Fibroblast of upper back skin (primary cell): ENCODE results near the gene HPGDS.
"Not testable (repeated sequence)": the region's sequence is repeated elsewhere in the genome, so short reads cannot be mapped to it uniquely, and the experiment has no call there.

ENCODE experiments used
- DNase-seq: peaks from one replicate; pipeline ENCODE4 v3.0.0-alpha.2; 2013

Gene HPGDS

DNA sequence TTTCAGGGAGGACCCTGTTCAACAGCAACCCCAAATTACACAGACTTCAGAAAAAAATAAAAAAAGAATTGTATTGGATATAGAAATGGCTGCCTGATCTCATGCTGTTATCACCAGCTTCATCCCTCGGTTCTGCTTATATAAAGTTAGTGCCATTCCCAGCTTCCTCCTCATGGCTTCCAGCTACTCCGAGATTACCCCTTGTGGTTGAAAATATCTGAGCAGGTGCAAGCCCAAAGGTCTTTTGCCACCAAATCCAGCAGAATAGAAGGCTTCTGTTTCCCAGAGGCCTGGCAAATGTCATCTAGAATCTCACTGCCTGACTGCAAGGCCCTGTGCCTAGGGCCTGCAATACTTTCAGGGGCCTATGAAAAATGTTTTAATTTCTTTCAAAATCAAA, 13.8 kb upstream of the HPGDS start:
- DNase-seq, result no peak

DNA sequence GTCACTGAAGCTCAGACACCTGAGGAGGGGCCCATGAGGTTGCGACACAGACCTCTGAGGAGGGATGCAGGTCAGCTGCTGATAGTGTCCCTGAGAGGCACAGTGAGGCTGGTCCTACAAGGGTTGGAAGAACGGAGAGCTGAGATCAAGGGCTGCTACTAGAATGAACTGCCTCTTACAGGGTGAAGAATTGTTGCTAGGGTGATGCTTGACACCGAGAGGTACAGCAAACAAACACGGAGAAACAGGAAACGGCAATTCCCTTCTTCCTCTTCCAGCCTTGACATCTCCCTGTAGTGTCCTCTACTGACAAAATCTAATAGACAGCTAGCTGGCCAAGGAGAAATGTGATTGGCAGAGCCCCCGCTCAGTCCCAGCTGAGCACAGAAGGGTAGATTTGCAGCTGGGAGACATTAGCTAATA, 11.8 kb upstream of the HPGDS start:
- DNase-seq, result no peak

DNA sequence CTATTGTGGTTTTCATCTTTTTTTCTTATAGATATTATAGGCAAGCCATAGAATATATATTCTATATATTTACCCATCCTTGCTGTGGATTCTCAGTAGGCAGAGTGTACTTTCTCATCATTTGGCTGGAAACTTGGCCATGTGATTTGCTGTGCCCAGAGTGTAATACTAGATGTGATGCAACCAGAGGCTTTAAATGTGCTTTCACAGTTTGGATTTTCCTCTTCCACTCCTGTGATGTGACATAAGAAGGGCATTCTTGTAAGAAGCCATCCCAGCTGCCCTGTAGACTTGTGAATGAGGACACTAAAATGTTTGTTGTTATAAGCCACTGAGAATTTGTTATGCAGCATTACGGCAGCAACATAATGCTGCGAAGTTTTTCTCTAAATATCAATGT, 10.4 kb upstream of the HPGDS start:
- no peak for DNase-seq

DNA sequence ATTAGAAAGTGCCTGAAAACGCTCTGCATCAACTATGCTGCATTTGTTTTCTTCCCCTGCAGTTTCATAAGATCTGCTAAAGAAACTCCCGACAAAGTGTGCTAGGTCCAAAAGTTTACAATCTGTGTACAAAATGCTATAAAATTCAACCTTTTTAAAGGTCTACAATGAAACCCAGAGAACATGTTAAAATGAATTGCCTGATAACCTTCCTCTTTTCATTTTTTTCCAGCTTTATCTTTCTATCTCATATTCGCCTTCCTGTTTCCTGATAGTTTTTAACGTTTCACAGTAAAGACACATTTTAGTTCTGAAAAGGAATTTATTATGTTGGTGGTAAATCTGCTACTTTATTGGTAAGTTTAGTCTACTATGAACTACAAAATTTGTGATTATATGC, 9.5 kb upstream of the HPGDS start:
- DNase-seq, result no peak

DNA sequence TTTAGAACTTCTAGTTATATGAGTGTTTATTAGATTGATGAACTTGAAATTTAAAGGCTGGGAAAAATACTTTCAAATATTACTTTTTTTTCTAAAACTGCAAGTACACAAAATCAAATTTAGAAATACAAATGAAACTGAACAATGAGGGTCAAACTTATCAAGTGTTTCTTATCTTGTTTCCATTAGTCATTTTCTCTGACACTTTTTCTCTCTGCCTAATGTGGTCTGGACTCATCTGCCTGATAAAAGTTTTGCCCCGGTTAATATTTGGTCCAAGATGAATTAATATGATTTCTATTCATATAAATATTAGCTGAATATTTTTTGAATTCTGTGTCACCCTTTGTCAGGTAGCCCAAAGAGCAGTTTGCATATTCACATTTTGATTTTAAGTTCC, 8.7 kb upstream of the HPGDS start:
- no peak for DNase-seq

DNA sequence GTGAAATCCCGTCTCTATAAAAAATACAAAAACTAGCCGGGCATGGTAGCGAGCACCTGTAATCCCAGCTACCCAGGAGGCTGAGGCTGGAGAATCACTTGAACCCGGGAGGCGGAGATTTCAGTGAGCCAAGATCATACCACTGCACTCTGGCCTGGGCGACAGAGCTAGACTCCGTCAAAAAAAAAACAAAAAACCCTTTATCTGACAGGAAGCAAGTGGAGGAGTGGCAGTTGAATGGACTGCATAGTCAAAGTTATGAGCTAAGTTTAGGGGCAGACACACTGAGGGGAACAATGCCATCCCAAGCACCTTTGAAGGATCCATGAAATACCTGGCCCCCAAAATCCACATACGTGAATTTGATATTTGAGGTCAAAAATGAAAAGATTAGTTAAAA, 7.5 kb upstream of the HPGDS start:
- DNase-seq, result no peak

DNA sequence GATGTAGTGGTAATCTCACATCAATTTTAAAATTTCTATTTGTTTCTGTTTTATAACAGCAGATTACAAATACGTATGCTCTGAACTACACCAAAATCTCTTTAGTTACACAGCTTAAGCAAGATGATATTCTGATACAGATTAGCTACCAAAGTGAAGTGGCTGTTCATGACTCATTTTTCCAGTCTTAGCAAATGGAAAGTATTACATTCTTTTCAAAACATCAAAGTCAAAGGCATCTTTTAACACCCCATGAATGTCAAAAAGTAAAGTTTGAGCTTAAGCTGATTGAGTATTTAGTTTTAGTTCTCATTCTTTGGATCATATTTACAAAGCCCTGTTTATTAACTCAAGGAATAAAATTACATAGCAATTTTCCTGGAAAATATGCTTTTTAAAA, 6.6 kb upstream of the HPGDS start:
- peak; percentile 43 for DNase-seq

DNA sequence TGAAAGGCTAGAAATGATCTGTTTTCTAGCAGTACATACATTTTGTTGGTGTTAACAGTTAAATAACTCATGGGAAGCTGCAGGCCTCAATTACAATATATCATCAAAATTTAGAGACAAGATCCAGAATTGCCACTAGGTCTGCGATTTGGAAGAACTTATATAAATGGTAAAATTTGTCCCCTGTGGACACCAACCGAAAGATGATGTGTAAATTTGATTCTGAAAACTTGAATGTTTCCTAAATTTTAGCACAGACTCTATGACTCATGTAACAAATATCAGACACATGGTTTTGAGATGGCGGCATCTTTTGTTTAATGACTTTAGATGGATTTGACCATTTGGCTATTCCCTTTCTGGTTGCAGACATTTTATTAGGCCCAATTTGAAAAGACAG, 6.0 kb upstream of the HPGDS start:
- no peak for DNase-seq

DNA sequence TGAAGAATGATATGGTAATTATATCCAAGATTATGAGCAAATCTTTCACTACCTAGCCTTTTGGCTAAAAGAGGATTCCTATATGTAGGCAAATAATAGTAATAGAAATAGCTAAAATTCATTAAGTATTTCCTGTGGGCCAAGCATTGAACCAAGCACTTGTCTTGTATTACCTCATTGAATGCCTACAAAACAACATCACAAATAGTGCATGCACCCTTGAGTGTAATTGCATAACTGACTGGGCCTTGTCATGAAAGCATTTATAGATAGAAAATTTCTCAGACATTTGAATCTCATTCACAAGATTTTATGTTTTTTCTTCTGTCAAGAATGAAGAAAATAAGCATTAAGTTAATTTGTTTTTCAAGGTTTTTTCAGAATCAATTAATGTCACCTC, 3.9 kb upstream of the HPGDS start:
- DNase-seq, result no peak

DNA sequence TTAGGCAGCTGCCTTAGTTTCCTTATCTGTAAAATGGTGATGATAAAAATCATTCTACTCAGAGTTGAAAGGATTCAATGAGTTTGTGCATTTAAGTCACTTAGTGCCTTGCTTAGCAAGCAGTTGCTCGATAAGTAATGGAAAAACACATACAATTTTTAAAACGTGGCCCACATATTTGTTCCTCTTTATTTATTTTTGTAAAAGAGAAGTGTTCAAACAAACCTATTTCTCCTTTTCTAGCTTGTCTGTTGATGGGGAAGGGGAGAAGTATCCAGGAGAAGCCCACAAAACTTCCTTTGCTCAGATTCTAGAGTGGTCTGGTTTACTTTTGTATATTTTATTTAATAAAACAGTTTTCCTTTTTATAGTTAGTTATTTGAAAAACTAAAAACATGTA, 3.3 kb upstream of the HPGDS start:
- DNase-seq, result no peak

DNA sequence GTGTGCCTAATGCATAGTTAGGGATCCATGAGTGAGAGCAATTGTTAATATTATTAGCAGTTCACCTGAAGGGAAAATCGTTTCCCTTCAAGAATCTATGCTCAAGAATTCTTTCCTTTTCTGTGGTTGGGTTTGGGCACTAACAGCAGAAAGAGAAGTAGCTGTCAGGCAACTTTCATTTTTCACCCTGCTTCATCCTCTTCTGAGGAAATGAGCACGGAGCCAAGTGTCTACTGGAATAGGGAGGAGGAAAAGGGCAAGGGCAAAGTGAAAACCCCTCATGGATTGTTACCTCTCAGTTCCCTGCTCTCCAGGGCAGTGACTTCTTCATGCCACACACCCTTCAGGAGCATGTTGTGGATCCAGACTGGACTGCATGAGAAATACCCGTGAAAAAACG, 2.6 kb upstream of the HPGDS start:
- no peak for DNase-seq

DNA sequence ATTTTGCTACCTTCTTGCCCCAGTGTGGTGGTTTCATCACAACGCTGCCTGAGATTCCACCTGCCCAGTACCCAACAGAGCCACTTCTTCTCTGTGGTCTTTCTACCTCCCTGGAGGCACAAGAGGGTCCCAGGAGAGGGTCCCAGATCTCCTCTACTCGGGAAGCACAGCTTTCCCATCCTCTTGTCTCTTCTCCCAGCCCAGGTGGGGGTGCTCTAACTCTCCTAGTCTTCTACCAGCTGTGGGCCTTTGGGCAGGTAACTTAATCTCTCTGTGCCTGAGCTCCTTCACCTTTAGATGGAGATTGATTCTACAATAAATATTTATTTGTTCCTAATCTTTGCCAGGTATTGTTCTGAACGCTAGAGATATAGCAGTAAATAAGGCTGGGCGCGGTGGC, 1.8 kb upstream of the HPGDS start:
- DNase-seq, result no peak

DNA sequence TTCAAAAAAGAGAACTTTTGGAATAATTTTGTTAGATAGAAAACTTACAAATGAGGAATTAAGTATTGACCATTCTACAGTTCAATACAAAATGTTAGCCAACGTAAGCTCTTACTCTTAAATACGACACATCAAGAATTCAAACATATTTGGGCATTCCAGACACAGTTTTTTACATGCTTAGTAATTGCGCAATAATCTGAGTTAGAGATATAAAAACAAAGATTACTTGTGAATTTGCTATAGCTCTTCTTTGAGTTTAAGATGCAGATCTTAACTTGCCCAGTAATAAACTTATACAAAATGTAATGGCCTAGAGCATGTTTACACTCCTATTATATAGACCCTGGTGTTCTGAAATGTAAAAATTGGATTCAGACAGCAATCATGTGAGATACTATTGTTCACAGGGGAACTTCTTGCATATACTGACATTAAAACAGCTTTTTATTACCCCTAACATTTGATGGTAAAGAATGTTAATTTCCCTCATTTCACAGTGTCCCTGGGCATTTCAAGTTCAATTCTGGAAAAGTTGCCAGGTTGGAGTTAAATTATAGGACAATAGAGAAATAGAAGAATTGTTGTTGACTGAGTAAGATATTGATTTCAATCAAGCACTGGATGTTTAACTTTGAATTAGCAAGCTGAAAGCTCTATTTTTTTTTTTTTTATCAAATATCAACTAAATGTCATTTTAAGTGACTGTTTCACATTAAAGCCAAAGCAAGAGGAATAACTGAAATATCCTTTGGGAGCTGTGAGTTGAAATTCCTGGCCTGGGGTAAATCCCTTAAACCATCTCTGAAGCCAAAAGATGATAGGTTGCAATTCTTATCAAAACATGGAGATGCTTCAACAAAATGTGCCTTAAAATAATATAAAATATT, 910 bp downstream of the HPGDS start:
- DNase-seq, result peak; percentile 21

DNA sequence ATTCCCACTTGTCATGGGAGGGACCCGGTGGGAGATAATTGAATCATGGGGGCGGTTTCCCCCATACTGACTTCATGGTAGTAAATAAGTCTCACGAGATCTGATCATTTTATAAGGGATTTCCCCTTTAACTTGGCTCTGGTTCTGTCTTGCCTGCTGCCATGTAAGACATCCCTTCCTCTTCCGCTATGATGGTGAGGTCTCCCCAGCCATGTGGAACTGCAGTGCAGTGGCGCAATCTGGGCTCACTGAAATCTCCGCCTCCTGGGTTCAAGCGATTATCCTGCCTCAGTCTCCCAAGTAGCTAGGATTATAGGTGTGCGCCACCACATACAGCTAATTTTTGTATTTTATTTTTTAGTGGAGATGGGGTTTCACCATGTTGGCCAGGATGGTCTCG, 2.9 kb downstream of the HPGDS start:
- DNase-seq, result no peak

DNA sequence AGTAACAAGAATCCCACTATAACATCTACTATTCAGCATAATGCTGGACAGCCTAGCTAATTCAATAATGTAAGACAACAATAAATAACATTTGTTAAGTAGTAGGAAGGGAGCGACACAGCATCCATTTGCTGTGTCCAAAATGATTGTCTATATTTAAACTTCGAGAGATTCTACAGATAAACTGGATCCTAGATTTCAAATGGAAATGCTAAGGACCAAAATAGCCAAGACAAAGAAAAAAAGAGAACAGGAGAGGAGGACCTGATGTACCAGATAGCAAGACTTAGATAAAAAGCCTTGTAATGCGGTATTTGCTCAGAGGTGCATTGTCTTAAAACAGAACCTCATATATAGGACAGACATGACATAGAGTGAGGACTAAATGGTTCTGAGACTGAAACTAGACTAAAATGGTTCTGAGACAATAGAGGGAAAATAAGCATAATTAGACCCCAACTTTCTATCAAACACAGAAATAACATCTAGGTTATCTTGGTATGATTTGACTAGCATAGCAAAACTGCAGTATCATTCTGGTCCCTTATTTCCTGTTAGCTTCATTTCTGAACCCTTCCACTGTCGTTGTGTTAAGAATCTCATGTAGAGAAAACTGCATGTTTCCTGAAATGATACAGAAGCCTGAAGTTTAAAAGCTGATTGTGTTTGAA, 3.8 kb downstream of the HPGDS start:
- DNase-seq, result no peak

DNA sequence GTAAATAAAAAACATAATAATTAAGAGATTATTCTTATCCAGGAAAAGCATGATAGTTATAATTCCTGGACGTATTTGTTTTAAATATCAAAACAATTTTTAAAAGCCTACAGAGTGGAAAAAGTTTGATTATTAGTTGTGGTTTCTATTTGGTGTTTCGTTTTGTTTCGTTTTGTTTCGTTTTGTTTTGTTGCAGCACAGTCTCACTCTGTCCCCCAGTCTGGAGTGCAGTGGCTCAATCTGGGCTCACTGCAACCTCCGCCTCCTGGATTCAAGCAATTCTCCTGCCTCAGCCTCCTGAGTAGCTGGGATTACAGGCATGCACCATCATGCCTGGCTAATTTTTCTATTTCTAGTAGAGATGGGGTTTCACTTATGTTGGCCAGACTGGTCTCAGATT, 5.8 kb downstream of the HPGDS start:
- DNase-seq, result not testable (repeated sequence)

DNA sequence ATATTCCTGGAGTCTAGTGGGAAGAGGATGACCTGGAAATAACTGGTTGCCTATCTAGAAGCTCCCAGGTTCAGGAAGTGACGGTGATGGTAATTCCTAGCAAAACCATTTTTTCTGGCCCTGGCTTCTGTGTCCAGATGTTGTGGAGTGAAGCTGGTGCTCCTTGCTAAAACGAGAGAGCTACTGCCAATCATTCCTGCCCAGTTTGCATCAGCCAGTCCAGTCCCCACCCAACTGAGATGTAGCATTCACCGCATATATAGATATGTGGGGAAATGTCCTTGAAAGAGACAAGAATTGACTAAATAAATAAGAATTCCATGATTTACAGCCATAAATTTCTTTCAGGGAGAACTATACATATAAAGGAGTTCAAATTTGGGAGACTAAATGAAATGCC, 6.3 kb downstream of the HPGDS start:
- DNase-seq, result no peak

DNA sequence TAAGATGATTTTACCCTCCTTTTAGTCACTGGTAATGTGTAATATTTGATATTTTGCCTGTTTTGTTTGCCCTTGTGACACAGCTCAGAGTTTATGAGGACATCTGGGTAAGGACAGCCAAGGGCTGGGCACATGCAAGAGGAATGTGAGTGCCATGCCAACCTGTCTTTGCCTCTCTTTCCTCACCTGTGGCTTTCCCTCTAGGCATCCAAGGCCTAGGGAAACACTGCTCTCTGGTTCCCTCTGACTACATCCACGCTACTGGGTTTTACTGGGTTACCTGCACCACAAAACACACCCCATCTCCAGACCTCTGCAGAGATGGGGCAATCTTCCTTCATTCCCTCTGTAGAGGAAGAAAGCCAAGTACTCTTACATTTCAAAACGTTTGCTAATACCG, 7.7 kb downstream of the HPGDS start:
- DNase-seq, result no peak

DNA sequence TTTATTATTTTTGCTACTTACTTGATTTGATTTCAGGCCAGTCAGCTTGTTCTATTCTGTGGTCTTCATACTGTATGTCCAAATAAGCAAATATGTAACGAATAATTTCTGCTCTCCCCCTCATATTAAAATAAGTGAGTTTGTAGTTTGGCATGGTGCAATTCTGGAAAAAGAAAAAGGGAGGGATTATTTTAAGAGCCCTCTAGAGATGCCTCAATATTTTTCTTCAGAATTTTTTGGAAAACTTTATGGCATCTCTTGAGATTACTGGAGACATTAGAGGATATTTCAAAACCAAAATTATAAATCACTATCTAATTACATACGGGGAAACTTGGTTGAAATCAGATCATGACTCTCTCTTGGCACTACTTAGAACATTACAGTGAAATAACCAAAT, 8.2 kb downstream of the HPGDS start:
- peak; percentile 50 for DNase-seq

DNA sequence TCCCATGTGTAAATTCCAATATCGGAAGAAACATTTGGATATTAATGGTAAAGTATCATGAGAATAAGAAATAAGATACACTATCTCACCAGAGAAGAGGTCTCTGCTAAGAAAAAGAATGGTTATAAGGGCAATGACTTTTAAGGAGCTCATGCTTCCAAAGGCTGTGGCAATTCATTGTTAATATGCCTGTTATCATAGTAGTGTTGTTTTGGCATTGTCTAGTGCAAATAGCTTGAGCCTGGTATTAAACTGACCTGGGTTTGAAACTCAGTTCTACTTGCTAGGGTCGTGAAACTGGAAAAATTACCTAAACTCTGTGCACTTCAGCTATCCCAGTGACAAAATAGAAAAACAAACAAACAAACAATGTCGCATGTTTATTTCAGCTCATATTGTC, 8.8 kb downstream of the HPGDS start:
- no peak for DNase-seq

DNA sequence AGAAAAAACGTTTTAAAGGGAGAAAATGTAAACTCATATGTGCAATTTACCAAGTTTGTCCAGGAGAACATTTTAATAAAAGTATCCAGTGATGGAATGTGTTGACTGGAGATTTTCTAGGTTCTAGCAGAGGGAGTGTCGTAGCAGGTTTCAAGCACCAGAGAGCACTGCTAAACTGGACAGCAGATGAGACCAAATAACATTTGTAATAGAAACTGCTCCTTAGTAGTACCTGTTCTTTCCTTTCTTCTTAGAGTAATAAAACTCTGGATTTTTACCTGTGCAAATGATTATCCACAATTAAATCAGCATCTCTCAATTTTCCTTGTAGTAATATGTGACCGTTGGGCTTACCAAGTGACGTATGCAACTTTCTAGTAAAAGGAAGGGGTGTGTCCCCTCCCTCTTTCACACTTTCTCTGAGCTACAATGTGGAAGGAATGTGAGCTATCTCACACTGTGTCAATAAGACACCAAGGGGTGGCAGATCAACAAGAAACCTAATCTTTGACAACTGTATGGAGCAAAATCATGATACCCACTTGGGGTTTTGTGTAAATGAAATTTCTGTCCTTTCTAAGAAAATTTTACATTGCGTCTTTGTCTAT, 9.5 kb downstream of the HPGDS start:
- peak; percentile 8 for DNase-seq

DNA sequence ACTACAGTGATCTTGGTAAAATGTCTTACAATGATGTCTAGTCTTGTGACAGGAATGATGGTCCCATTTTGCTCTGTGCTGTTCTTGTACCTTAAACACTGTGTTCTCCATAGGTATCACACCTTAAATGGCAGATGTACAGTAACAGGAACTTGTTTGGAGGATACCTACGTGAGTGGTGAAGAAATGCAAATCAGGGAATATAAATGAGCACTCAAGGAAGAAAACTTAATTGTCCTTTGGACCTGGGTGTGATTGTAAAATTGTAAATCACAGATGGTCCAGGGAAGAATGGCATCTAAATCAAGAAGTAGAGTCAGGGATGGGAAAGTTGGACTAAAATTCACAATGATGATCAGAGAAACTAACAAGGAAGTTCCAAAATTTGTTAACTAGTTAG, 12.7 kb downstream of the HPGDS start:
- no peak for DNase-seq

DNA sequence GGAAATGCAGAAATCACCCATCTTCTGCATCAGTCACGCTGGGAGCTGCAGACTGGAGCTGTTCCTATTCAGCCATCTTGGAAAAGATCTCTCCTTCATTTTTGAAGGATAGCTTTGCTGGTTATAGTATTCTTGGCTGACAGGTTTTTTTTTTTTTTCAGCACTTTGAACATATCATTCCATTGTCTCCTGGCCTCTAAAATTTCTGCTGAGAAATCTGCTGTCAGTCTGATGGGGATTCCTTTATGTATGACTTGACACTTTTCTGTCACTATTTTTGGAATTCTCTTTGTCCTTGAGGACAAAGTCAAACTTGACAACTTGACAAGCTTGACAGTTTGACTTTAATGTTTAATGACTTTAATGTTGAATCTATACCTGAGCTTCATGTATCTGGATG, 16.8 kb downstream of the HPGDS start:
- no peak for DNase-seq

DNA sequence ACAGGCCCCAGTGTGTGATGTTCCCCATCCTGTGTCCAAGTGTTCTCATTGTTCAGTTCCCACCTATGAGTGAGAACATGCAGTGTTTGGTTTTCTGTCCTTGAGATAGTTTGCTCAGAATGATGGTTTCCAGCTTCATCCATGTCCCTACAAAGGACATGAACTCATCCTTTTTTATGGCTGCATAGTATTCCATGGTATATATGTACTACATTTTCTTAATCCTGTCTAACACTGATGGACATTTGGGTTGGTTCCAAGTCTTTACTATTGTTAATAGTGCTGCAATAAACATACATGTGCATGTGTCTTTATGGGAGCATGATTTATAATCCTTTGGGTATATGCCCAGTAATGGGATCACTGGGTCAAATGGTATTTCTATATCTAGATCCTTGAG, 22.7 kb downstream of the HPGDS start:
- not testable (repeated sequence) for DNase-seq
